Measurements from ENCODE around the gene PCNP.
A peak's percentile ranks its signal among the peaks of the same experiment; 100 is the strongest.
"Not testable (repeated sequence)": the region's sequence is repeated elsewhere in the genome, so short reads cannot be mapped to it uniquely, and the experiment has no call there.

Gene PCNP

GRCh38 chr3:101613014-101613413 is 39.0 kb downstream of the PCNP start:
- H4K8ac ChIP-seq (ENCODE audit: low read length); H3K4me1 ChIP-seq (ENCODE audit: control insufficient read depth, insufficient read depth, low read depth, low read length); H3K23ac ChIP-seq (ENCODE audit: low read length in 2 of 2); DNase-seq; H2AK5ac ChIP-seq (ENCODE audit: low read length, severe bottlenecking); H2BK120ac ChIP-seq (ENCODE audit: low read depth, low read length); H3K18ac ChIP-seq (ENCODE audit: low read depth in 1 of 2, low read length in 2 of 2); H3K36me3 ChIP-seq (ENCODE audit: control insufficient read depth in 1 of 2, insufficient read depth in 2 of 2, low read depth in 1 of 2, low read length in 2 of 2); H4K91ac ChIP-seq (ENCODE audit: low read length); H3K9ac ChIP-seq (ENCODE audit: low read length); H3K9me3 ChIP-seq (ENCODE audit: control insufficient read depth, low read length); H2AFZ ChIP-seq (ENCODE audit: low read depth, low read length); H3K79me1 ChIP-seq (replicated peaks; ENCODE audit: low read length, poor library complexity, severe bottlenecking); H3K4me2 ChIP-seq (ENCODE audit: low read length, poor library complexity, severe bottlenecking); H3K27me3 ChIP-seq (ENCODE audit: control insufficient read depth in 1 of 2, insufficient read depth in 1 of 2, low read length in 2 of 2); H3K4me3 ChIP-seq (ENCODE audit: insufficient read depth in 1 of 2, low read depth in 1 of 2, low read length in 2 of 2); H2BK15ac ChIP-seq (ENCODE audit: low read depth, poor library complexity, severe bottlenecking); H2BK5ac ChIP-seq (ENCODE audit: low read depth, low read length, poor library complexity, severe bottlenecking); H3K4ac ChIP-seq (ENCODE audit: low read depth in 1 of 2, low read length in 2 of 2); H2BK12ac ChIP-seq (ENCODE audit: low read length in 2 of 2); H3K14ac ChIP-seq (ENCODE audit: low read length in 2 of 2): not testable (repeated sequence)
- H3K27ac ChIP-seq (ENCODE audit: low read length, poor library complexity, severe bottlenecking), result peak overlapping the region; percentile 63
- WGBS, result 90% methylated on average over 6 of the region's 9 CpGs

GRCh38 chr3:101615525-101615924 is 41.5 kb downstream of the PCNP start:
- Histone ChIP-seq H3K23ac (ENCODE audit: low read length in 2 of 2) (no peak overlapping the region), H3K14ac (ENCODE audit: low read length in 2 of 2) (no peak overlapping the region), H3K9me3 (ENCODE audit: control insufficient read depth, low read length) (no peaks in the 10 kb centered on the region), H3K4me2 (ENCODE audit: low read length, poor library complexity, severe bottlenecking) (no peak overlapping the region), H2AK5ac (ENCODE audit: low read length, severe bottlenecking) (no peak overlapping the region), H3K27me3 (ENCODE audit: control insufficient read depth in 1 of 2, insufficient read depth in 1 of 2, low read length in 2 of 2) (no peaks in the 10 kb centered on the region), H2BK120ac (ENCODE audit: low read depth, low read length) (no peak overlapping the region), H3K36me3 (ENCODE audit: control insufficient read depth in 1 of 2, insufficient read depth in 2 of 2, low read depth in 1 of 2, low read length in 2 of 2) (no peaks in the 10 kb centered on the region), H3K18ac (ENCODE audit: low read depth in 1 of 2, low read length in 2 of 2) (no peak overlapping the region), H2BK15ac (ENCODE audit: low read depth, poor library complexity, severe bottlenecking) (no peak overlapping the region), H3K9ac (ENCODE audit: low read length) (no peak overlapping the region), H4K8ac (ENCODE audit: low read length) (no peak overlapping the region), H2BK12ac (ENCODE audit: low read length in 2 of 2) (no peak overlapping the region), H4K91ac (ENCODE audit: low read length) (no peak overlapping the region), H2BK5ac (ENCODE audit: low read depth, low read length, poor library complexity, severe bottlenecking) (no peak overlapping the region), H3K4ac (ENCODE audit: low read depth in 1 of 2, low read length in 2 of 2) (no peak overlapping the region), H2AFZ (ENCODE audit: low read depth, low read length) (no peak overlapping the region), H3K27ac (ENCODE audit: low read length, poor library complexity, severe bottlenecking) (no peak overlapping the region), H3K4me3 (ENCODE audit: insufficient read depth in 1 of 2, low read depth in 1 of 2, low read length in 2 of 2) (no peak overlapping the region), H3K4me1 (ENCODE audit: control insufficient read depth, insufficient read depth, low read depth, low read length) (peaks cover 6% of the 10 kb centered on the region), H3K79me1 (replicated peaks; ENCODE audit: low read length, poor library complexity, severe bottlenecking) (no peaks in the 10 kb centered on the region)
- DNase-seq, result no peak
- 95% methylated on average over 4 of the region's 6 CpGs for WGBS

GRCh38 chr3:101617478-101617877 is 43.5 kb downstream of the PCNP start:
- H3K4me2 ChIP-seq (ENCODE audit: low read length, poor library complexity, severe bottlenecking), result no peak overlapping the region
- no peak overlapping the region for H2BK12ac ChIP-seq (ENCODE audit: low read length in 2 of 2)
- H2AK5ac ChIP-seq (ENCODE audit: low read length, severe bottlenecking), result no peak overlapping the region
- H2BK5ac ChIP-seq (ENCODE audit: low read depth, low read length, poor library complexity, severe bottlenecking), result no peak overlapping the region
- H3K4me3 ChIP-seq (ENCODE audit: insufficient read depth in 1 of 2, low read depth in 1 of 2, low read length in 2 of 2), result no peak overlapping the region
- peaks cover 4% of the 10 kb centered on the region for H3K4me1 ChIP-seq (ENCODE audit: control insufficient read depth, insufficient read depth, low read depth, low read length)
- no peak overlapping the region for H2AFZ ChIP-seq (ENCODE audit: low read depth, low read length)
- no peaks in the 10 kb centered on the region for H3K36me3 ChIP-seq (ENCODE audit: control insufficient read depth in 1 of 2, insufficient read depth in 2 of 2, low read depth in 1 of 2, low read length in 2 of 2)
- WGBS, result 80% methylated on average over 6 of the region's 7 CpGs
- no peak overlapping the region for H3K18ac ChIP-seq (ENCODE audit: low read depth in 1 of 2, low read length in 2 of 2)
- H3K23ac ChIP-seq (ENCODE audit: low read length in 2 of 2), result no peak overlapping the region
- no peak overlapping the region for H3K9ac ChIP-seq (ENCODE audit: low read length)
- H3K14ac ChIP-seq (ENCODE audit: low read length in 2 of 2), result no peak overlapping the region
- H3K79me1 ChIP-seq (replicated peaks; ENCODE audit: low read length, poor library complexity, severe bottlenecking), result no peaks in the 10 kb centered on the region
- no peak overlapping the region for H2BK120ac ChIP-seq (ENCODE audit: low read depth, low read length)
- no peak overlapping the region for H3K27ac ChIP-seq (ENCODE audit: low read length, poor library complexity, severe bottlenecking)
- H4K91ac ChIP-seq (ENCODE audit: low read length), result no peak overlapping the region
- no peak overlapping the region for H4K8ac ChIP-seq (ENCODE audit: low read length)
- H3K9me3 ChIP-seq (ENCODE audit: control insufficient read depth, low read length), result no peaks in the 10 kb centered on the region
- DNase-seq, result no peak
- no peaks in the 10 kb centered on the region for H3K27me3 ChIP-seq (ENCODE audit: control insufficient read depth in 1 of 2, insufficient read depth in 1 of 2, low read length in 2 of 2)
- H2BK15ac ChIP-seq (ENCODE audit: low read depth, poor library complexity, severe bottlenecking), result no peak overlapping the region
- H3K4ac ChIP-seq (ENCODE audit: low read depth in 1 of 2, low read length in 2 of 2), result no peak overlapping the region

- H3K4me1 ChIP-seq (ENCODE audit: control insufficient read depth, insufficient read depth, low read depth, low read length), result no peaks in the 10 kb centered on the region
- no peaks in the 10 kb centered on the region for H3K79me1 ChIP-seq (replicated peaks; ENCODE audit: low read length, poor library complexity, severe bottlenecking)
- H4K91ac ChIP-seq (ENCODE audit: low read length), result no peak overlapping the region
- H3K4me2 ChIP-seq (ENCODE audit: low read length, poor library complexity, severe bottlenecking), result no peak overlapping the region
- H3K4me3 ChIP-seq (ENCODE audit: insufficient read depth in 1 of 2, low read depth in 1 of 2, low read length in 2 of 2), result no peak overlapping the region
- WGBS, result 57% methylated on average over 1 of the region's 1 CpG
- H3K9ac ChIP-seq (ENCODE audit: low read length), result no peak overlapping the region
- DNase-seq, result no peak
- no peak overlapping the region for H2AFZ ChIP-seq (ENCODE audit: low read depth, low read length)
- H3K9me3 ChIP-seq (ENCODE audit: control insufficient read depth, low read length), result no peaks in the 10 kb centered on the region
- H3K14ac ChIP-seq (ENCODE audit: low read length in 2 of 2), result no peak overlapping the region
- H3K27me3 ChIP-seq (ENCODE audit: control insufficient read depth in 1 of 2, insufficient read depth in 1 of 2, low read length in 2 of 2), result no peaks in the 10 kb centered on the region
- H2BK12ac ChIP-seq (ENCODE audit: low read length in 2 of 2), result no peak overlapping the region
- no peak overlapping the region for H3K23ac ChIP-seq (ENCODE audit: low read length in 2 of 2)
- H3K36me3 ChIP-seq (ENCODE audit: control insufficient read depth in 1 of 2, insufficient read depth in 2 of 2, low read depth in 1 of 2, low read length in 2 of 2), result no peaks in the 10 kb centered on the region
- no peak overlapping the region for H3K18ac ChIP-seq (ENCODE audit: low read depth in 1 of 2, low read length in 2 of 2)
- no peak overlapping the region for H2BK5ac ChIP-seq (ENCODE audit: low read depth, low read length, poor library complexity, severe bottlenecking)
- no peak overlapping the region for H3K4ac ChIP-seq (ENCODE audit: low read depth in 1 of 2, low read length in 2 of 2)
- no peak overlapping the region for H2AK5ac ChIP-seq (ENCODE audit: low read length, severe bottlenecking)
- H3K27ac ChIP-seq (ENCODE audit: low read length, poor library complexity, severe bottlenecking), result no peak overlapping the region
- no peak overlapping the region for H2BK15ac ChIP-seq (ENCODE audit: low read depth, poor library complexity, severe bottlenecking)
- no peak overlapping the region for H2BK120ac ChIP-seq (ENCODE audit: low read depth, low read length)
- H4K8ac ChIP-seq (ENCODE audit: low read length), result no peak overlapping the region
Observed at GRCh38 chr3:101618726-101619125, 44.7 kb downstream of the PCNP start.

All from mesenchymal stem cell (in vitro differentiated cells and primary cell).